ENCODE measurements around the gene EIF5B. TPM values are rescaled to one million over a fixed set of nuclear protein-coding genes. Genes with fewer than 3 reads are reported as not detected.

EIF5B gene
- total and polyA plus RNA-seq, 2 donors (not counting 1 experiment from before 2014, with no cell fraction given), result 7.4 to 22.8 TPM

GRCh38 chr2:99424371-99424770 lies 87.2 kb downstream of the EIF5B start:
- Histone ChIP-seq H3K27ac (ENCODE audit: insufficient read depth, low read length) (no peak overlapping the region), H3K9me3 (ENCODE audit: control insufficient read depth, insufficient read depth, low read depth, low read length) (no peaks in the 10 kb centered on the region), H3K36me3 (ENCODE audit: control insufficient read depth, insufficient read depth, low read length) (peaks cover 3% of the 10 kb centered on the region)

GRCh38 chr2:99425022-99425421 lies 87.8 kb downstream of the EIF5B start:
- Histone ChIP-seq H3K79me2 (ENCODE audit: control insufficient read depth, insufficient read depth, low read length) (no peaks in the 10 kb centered on the region), H3K27me3 (ENCODE audit: control insufficient read depth, insufficient read depth, low read length) (no peaks in the 10 kb centered on the region), H3K9me3 (ENCODE audit: control insufficient read depth, insufficient read depth, low read depth, low read length) (no peaks in the 10 kb centered on the region), H4K20me1 (ENCODE audit: control insufficient read depth, extremely low read depth, insufficient read depth, low read length) (no peaks in the 10 kb centered on the region), H3K9ac (ENCODE audit: insufficient read depth, low read length) (no peak overlapping the region), H2AFZ (ENCODE audit: low read length) (no peak overlapping the region), H3K4me3 (replicated peaks in 1 of 4; ENCODE audit: control extremely low read depth in 1 of 4, insufficient read depth in 1 of 4, low read depth in 3 of 4, low read length in 4 of 4) (no peak overlapping the region), H3K36me3 (ENCODE audit: control insufficient read depth, insufficient read depth, low read length) (no peaks in the 10 kb centered on the region), H3K4me1 (ENCODE audit: control insufficient read depth, extremely low read depth, insufficient read depth, low read length) (peaks cover 5% of the 10 kb centered on the region), H3K4me2 (ENCODE audit: extremely low read depth, insufficient read depth, low read length) (no peak overlapping the region), H3K27ac (ENCODE audit: insufficient read depth, low read length) (no peak overlapping the region)
- peak; percentile 59 to 93 for DNase-seq (ENCODE audit: low read depth in 2 of 2)
- TF ChIP-seq EZH2 (IDR thresholded peaks at IDR 0.05; ENCODE audit: low read length, missing control alignments), result no peak
- no peak for TF ChIP-seq CTCF (conservative IDR thresholded peaks at IDR 0.05 in 1 of 2, IDR thresholded peaks at IDR 0.05 in 1 of 2; ENCODE audit: low read depth in 1 of 2, low read length in 2 of 2)

More at GRCh38 chr2:99424371-99424770, 87.2 kb downstream of the EIF5B start:
- Histone ChIP-seq H4K20me1 (ENCODE audit: control insufficient read depth, extremely low read depth, insufficient read depth, low read length) (no peaks in the 10 kb centered on the region), H3K27me3 (ENCODE audit: control insufficient read depth, insufficient read depth, low read length) (no peaks in the 10 kb centered on the region), H3K4me3 (replicated peaks in 1 of 4; ENCODE audit: control extremely low read depth in 1 of 4, insufficient read depth in 1 of 4, low read depth in 3 of 4, low read length in 4 of 4) (no peak overlapping the region), H3K79me2 (ENCODE audit: control insufficient read depth, insufficient read depth, low read length) (no peaks in the 10 kb centered on the region), H3K9ac (ENCODE audit: insufficient read depth, low read length) (no peak overlapping the region), H3K4me1 (ENCODE audit: control insufficient read depth, extremely low read depth, insufficient read depth, low read length) (peaks cover 5% of the 10 kb centered on the region), H2AFZ (ENCODE audit: low read length) (no peak overlapping the region), H3K4me2 (ENCODE audit: extremely low read depth, insufficient read depth, low read length) (no peak overlapping the region)
- TF ChIP-seq CTCF (conservative IDR thresholded peaks at IDR 0.05 in 1 of 2, IDR thresholded peaks at IDR 0.05 in 1 of 2; ENCODE audit: low read depth in 1 of 2, low read length in 2 of 2) (no peak), EZH2 (IDR thresholded peaks at IDR 0.05; ENCODE audit: low read length, missing control alignments) (no peak)
- no peak for DNase-seq (ENCODE audit: low read depth in 2 of 2)

GRCh38 chr2:99430614-99431291 lies 93.6 kb downstream of the EIF5B start:
- Histone ChIP-seq H2AFZ (ENCODE audit: low read length) (no peak overlapping the region), H3K4me3 (replicated peaks in 1 of 4; ENCODE audit: control extremely low read depth in 1 of 4, insufficient read depth in 1 of 4, low read depth in 3 of 4, low read length in 4 of 4) (peak overlapping the region in 1 of 4 experiments; percentile 3)

More at GRCh38 chr2:99430614-99431291, 93.6 kb downstream of the EIF5B start:
- peak overlapping the region; percentile 57 for H3K27ac ChIP-seq (ENCODE audit: insufficient read depth, low read length)
- H3K4me1 ChIP-seq (ENCODE audit: control insufficient read depth, extremely low read depth, insufficient read depth, low read length), result peaks cover 9% of the 10 kb centered on the region
- peak; percentile 81 to 92 for DNase-seq (ENCODE audit: low read depth in 2 of 2)
- peaks cover 1% of the 10 kb centered on the region for H3K36me3 ChIP-seq (ENCODE audit: control insufficient read depth, insufficient read depth, low read length)
- no peaks in the 10 kb centered on the region for H3K79me2 ChIP-seq (ENCODE audit: control insufficient read depth, insufficient read depth, low read length)
- TF ChIP-seq EZH2 (IDR thresholded peaks at IDR 0.05; ENCODE audit: low read length, missing control alignments), result no peak
- TF ChIP-seq CTCF (conservative IDR thresholded peaks at IDR 0.05 in 1 of 2, IDR thresholded peaks at IDR 0.05 in 1 of 2; ENCODE audit: low read depth in 1 of 2, low read length in 2 of 2), result no peak
- no peak overlapping the region for H3K9ac ChIP-seq (ENCODE audit: insufficient read depth, low read length)
- no peak overlapping the region for H3K4me2 ChIP-seq (ENCODE audit: extremely low read depth, insufficient read depth, low read length)
- H3K9me3 ChIP-seq (ENCODE audit: control insufficient read depth, insufficient read depth, low read depth, low read length), result no peaks in the 10 kb centered on the region
- no peaks in the 10 kb centered on the region for H3K27me3 ChIP-seq (ENCODE audit: control insufficient read depth, insufficient read depth, low read length)
- H4K20me1 ChIP-seq (ENCODE audit: control insufficient read depth, extremely low read depth, insufficient read depth, low read length), result no peaks in the 10 kb centered on the region
